ENCODE measurements around the gene WNT4. TPM values are rescaled to one million over a fixed set of nuclear protein-coding genes. Genes with fewer than 3 reads are reported as not detected.
A peak's percentile ranks its signal among the peaks of the same experiment; 100 is the strongest.

Gene WNT4
- total RNA-seq, 1 donor from 2014 or later, result not detected

GRCh38 chr1:22090867-22091266 is 52.0 kb downstream of the WNT4 start:
- no peak overlapping the region for H3K4me3 ChIP-seq
- no peak for DNase-seq (ENCODE audit: low spot score)
- no peaks in the 10 kb centered on the region for H3K9me3 ChIP-seq (ENCODE audit: low read depth)
- Mint-ChIP-seq H3K9me3 (no peaks in the 10 kb centered on the region), H3K4me1 (peaks cover 23% of the 10 kb centered on the region), H3K4me3 (no peak overlapping the region), H3K27me3 (ENCODE audit: insufficient read depth, low read depth) (no peaks in the 10 kb centered on the region), H3K36me3 (peaks cover 27% of the 10 kb centered on the region), H3K27ac (no peak overlapping the region)
- H3K36me3 ChIP-seq, result no peaks in the 10 kb centered on the region
- no peak for TF ChIP-seq EZH2 (IDR thresholded peaks at IDR 0.05)
- TF ChIP-seq, protein P1, sequence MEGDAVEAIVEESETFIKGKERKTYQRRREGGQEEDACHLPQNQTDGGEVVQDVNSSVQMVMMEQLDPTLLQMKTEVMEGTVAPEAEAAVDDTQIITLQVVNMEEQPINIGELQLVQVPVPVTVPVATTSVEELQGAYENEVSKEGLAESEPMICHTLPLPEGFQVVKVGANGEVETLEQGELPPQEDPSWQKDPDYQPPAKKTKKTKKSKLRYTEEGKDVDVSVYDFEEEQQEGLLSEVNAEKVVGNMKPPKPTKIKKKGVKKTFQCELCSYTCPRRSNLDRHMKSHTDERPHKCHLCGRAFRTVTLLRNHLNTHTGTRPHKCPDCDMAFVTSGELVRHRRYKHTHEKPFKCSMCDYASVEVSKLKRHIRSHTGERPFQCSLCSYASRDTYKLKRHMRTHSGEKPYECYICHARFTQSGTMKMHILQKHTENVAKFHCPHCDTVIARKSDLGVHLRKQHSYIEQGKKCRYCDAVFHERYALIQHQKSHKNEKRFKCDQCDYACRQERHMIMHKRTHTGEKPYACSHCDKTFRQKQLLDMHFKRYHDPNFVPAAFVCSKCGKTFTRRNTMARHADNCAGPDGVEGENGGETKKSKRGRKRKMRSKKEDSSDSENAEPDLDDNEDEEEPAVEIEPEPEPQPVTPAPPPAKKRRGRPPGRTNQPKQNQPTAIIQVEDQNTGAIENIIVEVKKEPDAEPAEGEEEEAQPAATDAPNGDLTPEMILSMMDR (IDR thresholded peaks at IDR 0.05), result no peak
- TF ChIP-seq EZH2phosphoT487 (IDR thresholded peaks at IDR 0.05), result no peak
- no peaks in the 10 kb centered on the region for H3K27me3 ChIP-seq
- H3K79me2 ChIP-seq (ENCODE audit: low read depth), result peaks cover 60% of the 10 kb centered on the region
- H3K9ac ChIP-seq, result no peak overlapping the region
- peaks cover 7% of the 10 kb centered on the region for H3F3A ChIP-seq (ENCODE audit: low read depth)
- H3K4me2 ChIP-seq, result no peak overlapping the region
- no peak overlapping the region for H3K27ac ChIP-seq
- no peak overlapping the region for H2AFZ ChIP-seq (replicated peaks)
- peaks cover 26% of the 10 kb centered on the region for H3K4me1 ChIP-seq
- peaks cover 72% of the 10 kb centered on the region for H4K20me1 ChIP-seq (ENCODE audit: low read depth)

GRCh38 chr1:22089787-22090186 is 53.1 kb downstream of the WNT4 start:
- Histone ChIP-seq H3K27ac (no peak overlapping the region), H4K20me1 (ENCODE audit: low read depth) (peaks cover 81% of the 10 kb centered on the region), H3K9ac (no peak overlapping the region), H3K4me1 (peaks cover 26% of the 10 kb centered on the region), H3K36me3 (no peaks in the 10 kb centered on the region), H3K9me3 (ENCODE audit: low read depth) (no peaks in the 10 kb centered on the region), H3K4me2 (peak overlapping the region; percentile 33), H2AFZ (replicated peaks) (no peak overlapping the region), H3F3A (ENCODE audit: low read depth) (peaks cover 11% of the 10 kb centered on the region), H3K27me3 (no peaks in the 10 kb centered on the region), H3K79me2 (ENCODE audit: low read depth) (peaks cover 68% of the 10 kb centered on the region), H3K4me3 (no peak overlapping the region)
- no peaks in the 10 kb centered on the region for H3K9me3 Mint-ChIP-seq
- H3K4me1 Mint-ChIP-seq, result peaks cover 23% of the 10 kb centered on the region
- DNase-seq (ENCODE audit: low spot score), result peak; percentile 34
- no peaks in the 10 kb centered on the region for H3K27me3 Mint-ChIP-seq (ENCODE audit: insufficient read depth, low read depth)
- TF ChIP-seq, protein P1 (IDR thresholded peaks at IDR 0.05), result no peak
- TF ChIP-seq EZH2phosphoT487 (IDR thresholded peaks at IDR 0.05) (no peak), EZH2 (IDR thresholded peaks at IDR 0.05) (no peak)
- no peak overlapping the region for H3K4me3 Mint-ChIP-seq
- H3K36me3 Mint-ChIP-seq, result peaks cover 30% of the 10 kb centered on the region
- H3K27ac Mint-ChIP-seq, result no peak overlapping the region

DNA sequence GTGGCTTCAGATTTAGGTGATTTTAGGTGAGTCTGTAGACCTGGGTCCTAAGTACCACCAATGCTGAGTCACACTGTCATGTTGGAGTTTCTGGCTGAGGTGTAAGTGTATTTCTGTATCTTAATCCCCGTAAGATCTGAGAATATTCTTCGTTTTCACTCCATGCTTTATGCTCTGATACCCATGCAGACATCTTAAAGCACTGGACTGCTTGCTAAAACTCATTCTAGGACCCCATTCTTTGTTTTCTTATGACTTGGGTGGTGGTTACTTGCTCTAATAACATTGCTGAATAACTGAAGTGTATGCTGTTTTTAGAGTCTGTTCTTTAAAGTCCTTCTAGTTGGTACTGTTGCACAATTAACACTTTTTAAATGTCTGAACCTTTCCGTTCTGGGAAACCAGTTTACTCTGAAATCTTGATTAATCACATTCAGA is 53.7 kb downstream of the WNT4 start:
- Histone ChIP-seq H3K4me2 (peak overlapping the region; percentile 33), H3K4me1 (peaks cover 26% of the 10 kb centered on the region), H3K27me3 (no peaks in the 10 kb centered on the region), H2AFZ (replicated peaks) (no peak overlapping the region), H3K79me2 (ENCODE audit: low read depth) (peaks cover 75% of the 10 kb centered on the region), H3K4me3 (no peak overlapping the region), H3K36me3 (no peaks in the 10 kb centered on the region), H4K20me1 (ENCODE audit: low read depth) (peaks cover 85% of the 10 kb centered on the region), H3F3A (ENCODE audit: low read depth) (peaks cover 11% of the 10 kb centered on the region), H3K9me3 (ENCODE audit: low read depth) (no peaks in the 10 kb centered on the region), H3K27ac (no peak overlapping the region), H3K9ac (no peak overlapping the region)
- no peak overlapping the region for H3K27ac Mint-ChIP-seq
- no peaks in the 10 kb centered on the region for H3K27me3 Mint-ChIP-seq (ENCODE audit: insufficient read depth, low read depth)
- no peak for DNase-seq (ENCODE audit: low spot score)
- H3K36me3 Mint-ChIP-seq, result peaks cover 34% of the 10 kb centered on the region
- TF ChIP-seq EZH2phosphoT487 (IDR thresholded peaks at IDR 0.05) (no peak), EZH2 (IDR thresholded peaks at IDR 0.05) (no peak)
- TF ChIP-seq, protein P1 (IDR thresholded peaks at IDR 0.05), result no peak
- H3K4me3 Mint-ChIP-seq, result no peak overlapping the region
- H3K4me1 Mint-ChIP-seq, result peaks cover 23% of the 10 kb centered on the region
- no peaks in the 10 kb centered on the region for H3K9me3 Mint-ChIP-seq

All from neural progenitor cell (in vitro differentiated cells).